ENCODE measurements around the gene ITPR1.

- TF ChIP-seq, protein P1, sequence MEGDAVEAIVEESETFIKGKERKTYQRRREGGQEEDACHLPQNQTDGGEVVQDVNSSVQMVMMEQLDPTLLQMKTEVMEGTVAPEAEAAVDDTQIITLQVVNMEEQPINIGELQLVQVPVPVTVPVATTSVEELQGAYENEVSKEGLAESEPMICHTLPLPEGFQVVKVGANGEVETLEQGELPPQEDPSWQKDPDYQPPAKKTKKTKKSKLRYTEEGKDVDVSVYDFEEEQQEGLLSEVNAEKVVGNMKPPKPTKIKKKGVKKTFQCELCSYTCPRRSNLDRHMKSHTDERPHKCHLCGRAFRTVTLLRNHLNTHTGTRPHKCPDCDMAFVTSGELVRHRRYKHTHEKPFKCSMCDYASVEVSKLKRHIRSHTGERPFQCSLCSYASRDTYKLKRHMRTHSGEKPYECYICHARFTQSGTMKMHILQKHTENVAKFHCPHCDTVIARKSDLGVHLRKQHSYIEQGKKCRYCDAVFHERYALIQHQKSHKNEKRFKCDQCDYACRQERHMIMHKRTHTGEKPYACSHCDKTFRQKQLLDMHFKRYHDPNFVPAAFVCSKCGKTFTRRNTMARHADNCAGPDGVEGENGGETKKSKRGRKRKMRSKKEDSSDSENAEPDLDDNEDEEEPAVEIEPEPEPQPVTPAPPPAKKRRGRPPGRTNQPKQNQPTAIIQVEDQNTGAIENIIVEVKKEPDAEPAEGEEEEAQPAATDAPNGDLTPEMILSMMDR (IDR thresholded peaks at IDR 0.05; ENCODE audit: insufficient read depth, low read depth, low read length), result no peak
- TF ChIP-seq EZH2 (IDR thresholded peaks at IDR 0.05; ENCODE audit: insufficient read depth, low read length), result no peak
Observed at GRCh38 chr3:4517643-4518311, 24.6 kb downstream of the ITPR1 start.
